GM19467 (cell line): Measurements from ENCODE around the gene SERINC5.
"Not testable (repeated sequence)": the region's sequence is repeated elsewhere in the genome, so short reads cannot be mapped to it uniquely, and the experiment has no call there.

Source experiments
- ATAC-seq: cut with Tn5 transposase; IDR thresholded peaks from one replicate; pipeline ENCODE4 v1.9.1; 2021; ENCODE audit warnings: mild to moderate bottlenecking, moderate library complexity; ENCODE audit not compliant: unreplicated experiment

Gene SERINC5

GRCh38 chr5:80204808-80205614 lies 50.8 kb downstream of the SERINC5 start:
- ATAC-seq, result no peak

- not testable (repeated sequence) for ATAC-seq
Measured at GRCh38 chr5:80201763-80202162, 54.1 kb downstream of the SERINC5 start.

GRCh38 chr5:80198920-80199319 lies 56.9 kb downstream of the SERINC5 start:
- ATAC-seq, result no peak

DNA sequence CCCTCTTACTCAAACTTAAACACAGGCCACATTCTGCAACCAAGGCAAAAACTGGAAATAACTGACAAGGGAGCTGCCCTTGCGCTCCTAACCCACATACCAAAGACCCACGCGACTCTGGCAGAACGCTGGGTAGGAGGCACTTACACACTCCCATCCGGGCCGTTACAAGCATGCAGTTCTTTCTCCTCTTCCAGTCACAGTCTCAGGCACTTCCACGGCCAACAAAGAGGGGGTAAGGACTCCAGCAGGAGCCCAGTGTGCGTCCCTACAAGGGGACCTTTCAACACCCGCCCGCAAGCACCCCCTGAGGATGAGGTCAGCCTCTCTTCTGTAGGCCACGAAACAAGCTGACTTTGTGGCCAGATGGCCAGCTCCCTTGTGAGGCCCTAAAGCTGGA lies 57.4 kb downstream of the SERINC5 start:
- ATAC-seq, result no peak

DNA sequence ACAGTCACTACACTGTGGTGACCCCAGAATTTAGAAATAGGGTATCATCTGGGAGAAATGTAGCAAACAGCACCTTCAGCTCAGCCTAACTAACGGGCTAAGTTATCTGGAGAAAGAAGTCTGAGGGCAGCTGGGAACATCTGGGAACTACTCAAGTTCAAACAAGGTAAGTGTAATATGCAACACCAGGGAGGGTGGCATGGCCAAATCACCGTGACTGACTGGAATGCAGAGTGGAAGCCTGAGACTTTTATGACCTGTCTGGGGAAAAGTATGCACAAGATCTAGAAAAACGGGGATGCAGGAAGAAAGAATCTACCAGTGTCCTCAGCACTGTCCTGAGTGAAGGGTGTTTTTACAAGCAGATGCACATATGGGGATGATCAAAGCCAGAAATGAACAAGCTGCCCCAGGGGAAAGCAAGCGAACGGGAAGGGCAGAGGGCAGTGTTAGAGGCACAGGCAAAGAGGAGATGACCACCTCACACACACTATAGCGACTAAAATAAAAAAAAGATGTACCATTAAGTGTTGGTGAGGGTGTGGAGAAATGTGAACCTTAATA lies 59.9 kb downstream of the SERINC5 start:
- no peak for ATAC-seq

DNA sequence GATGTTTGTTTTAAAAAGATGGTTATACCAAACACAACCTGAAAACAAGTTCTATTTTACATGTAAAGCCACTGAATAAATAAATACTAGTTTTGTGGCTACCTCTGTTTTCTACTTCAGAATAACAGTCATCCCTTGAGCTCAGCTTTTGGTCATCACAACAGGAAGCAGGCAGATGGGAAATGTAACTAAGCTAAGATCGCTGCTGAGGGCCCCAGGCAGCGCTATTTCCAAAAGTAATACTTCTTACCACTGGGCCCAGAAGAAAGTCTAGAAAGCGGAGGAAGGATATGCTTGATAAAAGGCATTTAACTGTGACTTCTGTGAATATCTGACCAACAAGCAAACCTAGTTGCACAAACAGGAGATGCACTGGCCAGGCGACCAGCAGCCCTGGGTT lies 61.4 kb downstream of the SERINC5 start:
- no peak for ATAC-seq

DNA sequence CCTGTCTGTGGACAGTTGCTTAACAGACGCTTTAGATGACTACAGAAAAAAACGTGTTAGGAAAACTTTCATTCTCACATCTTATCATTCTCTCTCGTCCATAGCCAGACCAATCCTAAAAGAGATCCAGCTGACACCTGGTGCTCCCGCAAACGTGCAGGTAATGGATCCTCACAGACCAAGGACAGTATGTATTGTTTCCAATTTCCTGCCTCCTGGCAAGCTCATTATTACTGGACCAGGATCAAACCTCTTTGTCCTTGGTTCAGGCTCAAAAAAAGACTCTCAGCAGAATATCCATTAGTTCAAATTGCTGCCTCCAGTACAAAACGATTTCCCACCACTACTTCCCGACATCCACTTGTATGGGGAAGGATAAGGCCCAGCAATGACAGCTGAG lies 62.4 kb downstream of the SERINC5 start:
- ATAC-seq, result no peak

GRCh38 chr5:80192507-80193241 lies 63.2 kb downstream of the SERINC5 start:
- ATAC-seq, result no peak

DNA sequence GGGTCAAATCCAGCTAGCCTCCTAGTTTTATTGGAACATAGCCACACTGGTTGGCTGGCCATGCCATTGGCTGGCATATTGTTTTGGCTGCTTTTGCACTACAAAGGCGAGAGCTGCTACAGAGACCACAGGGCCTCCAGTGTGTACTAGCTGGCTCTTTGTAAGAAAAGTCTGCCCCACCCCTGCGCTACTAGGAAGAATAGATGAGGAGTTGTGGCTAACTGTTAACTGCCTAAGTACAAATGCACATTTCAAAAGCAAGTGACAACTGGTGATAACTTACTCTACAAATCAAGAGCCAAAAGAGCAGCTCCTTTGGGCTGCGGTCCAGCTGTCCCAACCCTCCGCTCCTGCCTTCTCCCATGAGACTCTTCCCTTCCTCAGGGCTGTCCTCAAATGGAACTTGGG lies 63.9 kb downstream of the SERINC5 start:
- no peak for ATAC-seq

- ATAC-seq, result no peak
Measured at GRCh38 chr5:80191397-80191796, 64.5 kb downstream of the SERINC5 start.

DNA sequence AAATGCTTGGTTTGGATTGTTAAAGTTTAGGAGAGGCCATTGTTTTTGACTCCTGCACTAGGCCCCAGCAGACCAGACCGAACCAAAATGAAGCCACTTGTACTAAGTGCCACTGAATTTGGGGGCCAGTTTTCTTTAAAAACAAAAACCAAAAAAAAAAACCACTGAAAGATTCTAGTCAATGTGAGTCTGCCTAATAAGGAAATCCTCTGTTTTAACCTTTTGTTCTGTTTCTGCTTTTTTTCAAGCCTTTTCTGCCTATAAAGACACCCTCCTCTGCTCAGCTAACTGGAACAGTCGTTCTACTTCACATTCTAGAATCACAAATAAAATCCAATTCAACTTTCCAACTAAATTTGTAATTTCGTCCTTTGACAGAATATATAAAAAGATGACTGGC lies 64.9 kb downstream of the SERINC5 start:
- ATAC-seq, result no peak

- ATAC-seq, result no peak
Measured at GRCh38 chr5:80189701-80190100, 66.1 kb downstream of the SERINC5 start.

DNA sequence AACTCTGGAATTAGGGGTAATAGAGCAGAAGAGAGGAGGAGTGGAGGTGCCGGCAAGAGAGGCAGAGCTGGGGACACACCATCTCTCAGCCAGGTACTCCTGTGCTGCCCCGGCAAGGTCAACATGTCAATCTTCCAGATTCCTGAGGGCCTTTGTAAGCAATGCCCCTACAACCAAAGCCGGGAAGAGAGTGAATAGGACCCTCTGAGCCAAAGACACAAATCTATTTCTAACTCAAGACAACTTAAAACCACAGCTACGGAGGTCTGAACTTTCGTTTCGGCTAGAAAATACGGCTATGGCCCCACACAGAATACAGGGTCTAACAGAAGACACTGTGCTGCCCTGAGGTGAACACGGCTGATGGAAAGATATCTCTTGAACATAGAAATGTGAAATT lies 66.6 kb downstream of the SERINC5 start:
- no peak for ATAC-seq

DNA sequence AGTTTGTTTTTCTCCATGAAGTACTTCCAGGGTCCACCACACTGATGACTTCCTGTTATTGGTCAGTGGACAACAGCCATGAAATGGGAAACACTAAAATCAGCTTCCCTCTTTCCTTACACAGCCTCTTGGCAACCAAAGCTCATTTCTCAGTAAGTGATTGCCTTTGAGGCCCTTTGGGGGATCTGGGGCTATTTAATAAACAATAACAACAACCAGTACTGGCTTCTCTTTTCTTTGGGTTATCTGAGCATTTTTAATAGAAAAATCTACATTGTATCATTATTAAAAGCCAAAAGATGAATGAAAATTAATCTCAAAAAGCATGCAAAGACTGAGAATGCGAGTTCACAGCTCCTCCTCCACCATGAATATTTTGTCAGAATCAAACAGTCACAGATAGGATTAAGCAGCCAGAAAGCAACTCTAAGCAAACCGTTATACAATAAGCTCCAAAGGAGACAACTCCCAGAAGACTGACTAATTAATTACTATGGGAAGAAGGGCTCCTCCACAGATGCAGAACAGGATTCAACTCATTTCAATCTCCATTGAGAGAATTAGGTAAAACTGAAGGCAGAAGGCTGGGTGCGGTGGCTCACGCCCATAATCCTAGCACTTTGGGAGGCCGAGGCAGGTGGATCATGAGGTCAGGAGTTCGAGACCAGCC lies 68.3 kb downstream of the SERINC5 start:
- no peak for ATAC-seq

DNA sequence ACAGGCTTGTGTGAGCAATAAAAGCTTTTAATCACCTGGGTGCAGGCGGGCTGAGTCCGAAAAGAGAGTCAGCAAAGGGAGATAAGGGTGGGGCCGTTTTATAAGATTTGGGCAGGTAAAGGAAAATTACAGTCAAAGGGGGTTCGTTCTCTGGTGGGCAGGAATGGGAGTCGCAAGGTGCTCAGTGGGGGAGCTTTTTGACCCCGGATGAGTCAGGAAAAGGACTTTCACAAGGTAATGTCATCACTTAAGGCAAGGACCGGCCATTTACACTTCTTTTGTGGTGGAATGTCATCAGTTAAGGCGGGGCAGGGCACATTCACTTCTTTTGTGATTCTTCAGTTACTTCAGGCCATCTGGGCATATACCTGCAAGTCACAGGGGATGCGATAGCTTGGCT lies 70.3 kb downstream of the SERINC5 start:
- not testable (repeated sequence) for ATAC-seq

GRCh38 chr5:80185095-80185494 lies 70.8 kb downstream of the SERINC5 start:
- no peak for ATAC-seq

DNA sequence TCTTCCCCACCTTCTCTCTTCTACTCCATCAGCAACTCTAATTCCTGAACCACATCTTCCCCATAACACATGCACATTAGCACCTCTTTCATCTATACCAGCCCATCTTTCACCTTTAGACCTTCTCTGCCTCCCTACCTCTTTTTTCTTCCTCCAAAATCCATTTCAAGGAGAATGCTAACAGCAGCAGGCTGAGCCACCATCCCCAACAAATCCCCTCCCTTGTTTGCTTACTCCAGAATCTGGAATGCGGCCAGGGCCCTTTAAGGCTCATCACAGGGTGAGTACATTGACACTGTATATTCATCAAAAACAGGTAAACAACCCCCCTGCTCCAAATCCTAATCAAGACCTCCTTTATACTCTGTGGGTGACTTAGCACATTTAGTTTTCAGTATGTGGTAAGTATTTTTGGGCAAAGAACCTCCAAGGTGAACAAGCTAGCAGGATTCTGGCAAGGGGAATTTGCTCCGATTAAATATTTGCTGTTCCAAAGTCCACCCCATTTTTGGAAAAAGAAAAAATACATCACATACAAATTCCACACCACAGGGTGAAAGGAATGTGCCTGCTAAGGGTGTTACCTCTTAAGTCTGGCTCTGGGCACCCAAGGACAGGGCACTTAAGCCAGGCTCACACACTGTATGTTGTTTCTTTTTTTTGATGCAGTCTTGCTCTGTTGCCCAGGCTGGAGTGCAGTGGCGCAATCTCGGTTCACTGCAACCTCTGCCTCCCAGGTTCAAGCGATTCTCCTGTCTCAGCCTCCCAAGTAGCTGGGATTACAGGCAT lies 71.4 kb downstream of the SERINC5 start:
- no peak for ATAC-seq

GRCh38 chr5:80183728-80184234 lies 72.1 kb downstream of the SERINC5 start:
- ATAC-seq, result not testable (repeated sequence)

DNA sequence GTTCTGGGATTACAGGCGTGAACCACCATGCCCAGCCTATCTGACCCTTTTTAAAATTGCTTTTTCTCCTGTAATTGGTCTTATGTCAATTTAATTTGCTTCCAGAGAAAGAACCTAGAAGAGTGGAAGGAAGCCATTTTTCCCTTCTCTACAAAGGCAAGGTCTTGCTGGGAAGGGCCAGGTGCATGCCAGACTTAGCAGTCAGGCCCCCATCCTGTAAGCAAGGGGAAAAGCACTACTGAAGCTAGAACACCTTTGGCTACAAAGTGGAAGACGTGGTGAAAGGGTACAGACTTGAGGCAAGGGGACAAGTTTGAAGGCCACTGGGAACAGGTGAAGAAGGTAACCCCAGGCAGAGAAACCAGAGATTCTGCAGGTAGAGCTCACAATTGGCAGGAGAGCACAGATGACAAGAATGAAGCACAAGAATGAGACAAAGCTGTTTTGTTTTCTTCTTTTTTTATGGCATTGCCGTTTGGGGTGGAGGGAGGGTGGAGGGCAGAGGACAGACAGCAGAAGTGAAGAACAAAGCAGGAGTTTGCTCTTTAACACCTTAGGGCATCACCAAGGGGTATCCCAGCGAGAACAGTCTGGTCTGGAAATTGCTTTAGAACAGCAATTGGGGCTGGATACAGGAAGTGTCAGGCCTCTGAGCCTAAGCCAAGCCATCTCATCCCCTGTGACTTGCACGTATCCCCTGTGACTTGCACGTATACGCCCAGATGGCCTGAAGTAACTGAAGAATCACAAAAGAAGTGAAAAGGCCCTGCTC lies 72.9 kb downstream of the SERINC5 start:
- no peak for ATAC-seq
